MM.1S (cell line): ENCODE results near the gene GRIK1.

Source experiments
- DNase-seq: peaks from one replicate; pipeline ENCODE4 v3.0.0-alpha.2; 2015
- H2AFZ ChIP-seq: fragments of 300-600 bp; sonication (generic); 2 replicates; pipeline ENCODE4 v1.6.0; 2016; ENCODE audit warnings: antibody characterized with exemption, low read length
- H3F3A ChIP-seq: fragments of 300-600 bp; sonication (generic); 2 replicates; pipeline ENCODE4 v1.6.1; 2016; ENCODE audit warnings: mild to moderate bottlenecking, antibody characterized with exemption, low read length, moderate library complexity, mixed read lengths; ENCODE audit not compliant: insufficient read depth
- H3K27ac ChIP-seq: fragments of 300-600 bp; sonication (generic); 2 replicates; pipeline ENCODE4 v1.5.1; 2016; ENCODE audit warnings: mild to moderate bottlenecking, low read length
- H3K27me3 ChIP-seq: fragments of 300-600 bp; sonication (generic); replicated peaks from 2 replicates; pipeline ENCODE4 v1.6.0; 2016; ENCODE audit warnings: low read length; ENCODE audit not compliant: insufficient read depth
- H3K36me3 ChIP-seq: fragments of 300-600 bp; sonication (generic); replicated peaks from 2 replicates; pipeline ENCODE4 v1.6.1; 2016; ENCODE audit warnings: mild to moderate bottlenecking, low read length, mixed read lengths; ENCODE audit not compliant: insufficient read depth
- H3K4me1 ChIP-seq: fragments of 300-600 bp; sonication (generic); 2 replicates; pipeline ENCODE4 v1.6.1; 2016; ENCODE audit warnings: low read length, mixed read lengths
- H3K4me2 ChIP-seq: fragments of 300-600 bp; sonication (generic); 2 replicates; pipeline ENCODE4 v1.6.0; 2016; ENCODE audit warnings: low read depth, low read length
- H3K4me3 ChIP-seq: fragments of 300-600 bp; sonication (generic); 2 replicates; pipeline ENCODE4 v1.5.1; 2016; ENCODE audit warnings: low read length, mixed read lengths
- H3K79me2 ChIP-seq: fragments of 300-600 bp; sonication (generic); 2 replicates; pipeline ENCODE4 v1.6.1; 2016; ENCODE audit warnings: mixed run types, low read length, mixed read lengths
- H3K9ac ChIP-seq: fragments of 300-600 bp; sonication (generic); 2 replicates; pipeline ENCODE4 v1.6.1; 2016; ENCODE audit warnings: low read length, mixed read lengths
- H3K9me2 ChIP-seq: fragments of 300-600 bp; sonication (generic); replicated peaks from 2 replicates; pipeline ENCODE4 v1.6.1; 2016; ENCODE audit warnings: mild to moderate bottlenecking, low read length, mixed read lengths; ENCODE audit not compliant: insufficient read depth
- H3K9me3 ChIP-seq: fragments of 300-600 bp; sonication (generic); replicated peaks from 2 replicates; pipeline ENCODE4 v1.6.1; 2016; ENCODE audit warnings: mild to moderate bottlenecking, low read length, mixed read lengths; ENCODE audit not compliant: insufficient read depth
- H4K20me1 ChIP-seq: fragments of 300-600 bp; sonication (generic); 2 replicates; pipeline ENCODE4 v1.6.1; 2016; ENCODE audit warnings: mild to moderate bottlenecking, low read length, moderate library complexity, mixed read lengths; ENCODE audit not compliant: insufficient read depth
- EZH2 ChIP-seq: fragments of 300-600 bp; sonication (generic); optimal IDR thresholded peaks from 2 replicates; pipeline ENCODE3; 2017; ENCODE audit warnings: low read depth, mild to moderate bottlenecking, antibody characterized with exemption, low read length, mixed read lengths
- EZH2phosphoT487 ChIP-seq: fragments of 300-600 bp; sonication (generic); IDR thresholded peaks from 2 replicates; pipeline ENCODE4 v1.6.1; 2018; ENCODE audit warnings: antibody characterized with exemption, low read length
- TF ChIP-seq, protein P1 (sequence below): fragments of 300-600 bp; sonication (generic); IDR thresholded peaks from 2 replicates; pipeline ENCODE4 v1.5.1; 2016; ENCODE audit warnings: antibody characterized with exemption, low read length, mixed read lengths

The GRIK1 gene

GRCh38 chr21:29798840-29799239 is 141.0 kb downstream of the GRIK1 start:
- Histone ChIP-seq H3F3A (no peaks in the 10 kb centered on the region), H3K36me3 (no peaks in the 10 kb centered on the region), H3K4me1 (no peaks in the 10 kb centered on the region), H3K9me3 (no peaks in the 10 kb centered on the region), H3K4me3 (no peak overlapping the region), H3K9ac (no peak overlapping the region), H3K27me3 (no peaks in the 10 kb centered on the region), H4K20me1 (no peaks in the 10 kb centered on the region), H2AFZ (no peak overlapping the region), H3K79me2 (no peaks in the 10 kb centered on the region), H3K4me2 (no peak overlapping the region), H3K27ac (no peak overlapping the region), H3K9me2 (no peaks in the 10 kb centered on the region)
- TF ChIP-seq EZH2 (no peak), EZH2phosphoT487 (no peak)
- TF ChIP-seq, protein P1, sequence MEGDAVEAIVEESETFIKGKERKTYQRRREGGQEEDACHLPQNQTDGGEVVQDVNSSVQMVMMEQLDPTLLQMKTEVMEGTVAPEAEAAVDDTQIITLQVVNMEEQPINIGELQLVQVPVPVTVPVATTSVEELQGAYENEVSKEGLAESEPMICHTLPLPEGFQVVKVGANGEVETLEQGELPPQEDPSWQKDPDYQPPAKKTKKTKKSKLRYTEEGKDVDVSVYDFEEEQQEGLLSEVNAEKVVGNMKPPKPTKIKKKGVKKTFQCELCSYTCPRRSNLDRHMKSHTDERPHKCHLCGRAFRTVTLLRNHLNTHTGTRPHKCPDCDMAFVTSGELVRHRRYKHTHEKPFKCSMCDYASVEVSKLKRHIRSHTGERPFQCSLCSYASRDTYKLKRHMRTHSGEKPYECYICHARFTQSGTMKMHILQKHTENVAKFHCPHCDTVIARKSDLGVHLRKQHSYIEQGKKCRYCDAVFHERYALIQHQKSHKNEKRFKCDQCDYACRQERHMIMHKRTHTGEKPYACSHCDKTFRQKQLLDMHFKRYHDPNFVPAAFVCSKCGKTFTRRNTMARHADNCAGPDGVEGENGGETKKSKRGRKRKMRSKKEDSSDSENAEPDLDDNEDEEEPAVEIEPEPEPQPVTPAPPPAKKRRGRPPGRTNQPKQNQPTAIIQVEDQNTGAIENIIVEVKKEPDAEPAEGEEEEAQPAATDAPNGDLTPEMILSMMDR, result no peak
- DNase-seq, result no peak

DNA sequence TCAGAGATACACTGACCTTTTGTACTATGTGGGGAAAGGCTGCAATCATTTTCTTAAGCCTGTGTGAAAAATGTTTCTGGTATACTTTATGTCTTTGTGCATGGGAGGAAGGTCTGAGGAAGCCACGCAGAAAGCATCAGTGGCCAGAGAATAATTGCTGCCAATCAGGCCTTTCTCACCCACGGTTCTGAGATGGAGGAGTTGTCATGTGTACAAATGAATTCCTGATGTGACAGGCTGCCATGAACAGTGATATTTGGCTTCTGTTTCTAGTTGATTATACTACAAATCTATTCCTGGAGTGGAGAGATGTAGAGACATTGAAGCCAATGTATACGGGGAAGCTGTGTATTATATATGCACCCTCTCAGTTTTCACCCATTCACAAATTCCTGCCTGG is 142.6 kb downstream of the GRIK1 start:
- H3K4me2 ChIP-seq, result no peak overlapping the region
- no peak for DNase-seq
- no peak overlapping the region for H3K9ac ChIP-seq
- H3K4me3 ChIP-seq, result no peak overlapping the region
- no peaks in the 10 kb centered on the region for H3K9me2 ChIP-seq
- TF ChIP-seq EZH2 (no peak), EZH2phosphoT487 (no peak)
- TF ChIP-seq, protein P1, result no peak
- no peaks in the 10 kb centered on the region for H3K4me1 ChIP-seq
- no peaks in the 10 kb centered on the region for H3K79me2 ChIP-seq
- no peaks in the 10 kb centered on the region for H3K9me3 ChIP-seq
- H2AFZ ChIP-seq, result no peak overlapping the region
- no peaks in the 10 kb centered on the region for H3K36me3 ChIP-seq
- H3K27ac ChIP-seq, result no peak overlapping the region
- H4K20me1 ChIP-seq, result no peaks in the 10 kb centered on the region
- H3F3A ChIP-seq, result no peaks in the 10 kb centered on the region
- no peaks in the 10 kb centered on the region for H3K27me3 ChIP-seq

GRCh38 chr21:29793712-29794111 is 146.1 kb downstream of the GRIK1 start:
- H3K9me2 ChIP-seq, result no peaks in the 10 kb centered on the region
- H3K4me2 ChIP-seq, result no peak overlapping the region
- H3K4me1 ChIP-seq, result no peaks in the 10 kb centered on the region
- no peak overlapping the region for H3K9ac ChIP-seq
- H2AFZ ChIP-seq, result no peak overlapping the region
- TF ChIP-seq, protein P1, result no peak
- TF ChIP-seq EZH2 (no peak), EZH2phosphoT487 (no peak)
- no peak overlapping the region for H3K27ac ChIP-seq
- H3K27me3 ChIP-seq, result no peaks in the 10 kb centered on the region
- no peaks in the 10 kb centered on the region for H3K79me2 ChIP-seq
- H3K4me3 ChIP-seq, result no peak overlapping the region
- no peaks in the 10 kb centered on the region for H3K36me3 ChIP-seq
- no peak for DNase-seq
- no peaks in the 10 kb centered on the region for H3K9me3 ChIP-seq
- H3F3A ChIP-seq, result no peaks in the 10 kb centered on the region
- no peaks in the 10 kb centered on the region for H4K20me1 ChIP-seq
